GM18870 (cell line): ENCODE measurements around the gene RBM20.
"Not testable (repeated sequence)": the region's sequence is repeated elsewhere in the genome, so short reads cannot be mapped to it uniquely, and the experiment has no call there.

Experiments
- ATAC-seq: cut with Tn5 transposase; IDR thresholded peaks from one replicate; pipeline ENCODE4 v1.9.1; 2021; ENCODE audit warnings: moderate library complexity; ENCODE audit not compliant: unreplicated experiment

Gene RBM20

GRCh38 chr10:110647136-110647430 lies 2.9 kb downstream of the RBM20 start:
- no peak for ATAC-seq

DNA sequence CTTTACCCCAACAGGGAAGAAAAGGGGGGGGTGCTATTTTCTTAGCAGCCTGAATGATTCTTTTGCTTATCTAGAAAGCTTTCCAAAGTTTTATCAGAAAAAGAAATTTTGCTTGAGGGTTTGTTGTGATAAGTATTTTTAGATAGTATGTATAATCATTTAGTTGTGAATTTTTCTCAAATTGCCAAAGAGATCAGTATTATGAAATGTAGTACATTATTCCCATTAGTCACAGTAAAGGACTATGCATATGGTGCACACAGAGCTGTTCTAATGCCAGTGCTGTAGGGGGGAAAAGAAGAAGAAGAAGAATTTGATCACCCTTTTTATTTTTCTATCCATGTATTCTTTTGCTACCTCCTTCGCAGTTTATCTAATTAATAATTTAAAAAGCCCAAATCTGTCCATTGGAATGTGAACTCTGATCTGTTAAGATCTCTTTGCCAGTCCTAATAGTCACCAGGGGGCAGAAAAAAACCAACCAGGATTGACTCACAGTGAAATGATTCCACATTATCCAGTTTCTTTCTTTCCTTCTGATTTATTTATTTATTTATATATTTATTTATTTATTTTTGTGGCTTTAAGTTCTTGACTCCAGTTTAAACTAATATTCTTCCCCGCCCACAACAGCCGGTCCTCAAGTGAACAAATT lies 4.7 kb downstream of the RBM20 start:
- no peak for ATAC-seq

- no peak for ATAC-seq
These were observed 5.5 kb downstream of the RBM20 start for GRCh38 chr10:110649347-110650264.

DNA sequence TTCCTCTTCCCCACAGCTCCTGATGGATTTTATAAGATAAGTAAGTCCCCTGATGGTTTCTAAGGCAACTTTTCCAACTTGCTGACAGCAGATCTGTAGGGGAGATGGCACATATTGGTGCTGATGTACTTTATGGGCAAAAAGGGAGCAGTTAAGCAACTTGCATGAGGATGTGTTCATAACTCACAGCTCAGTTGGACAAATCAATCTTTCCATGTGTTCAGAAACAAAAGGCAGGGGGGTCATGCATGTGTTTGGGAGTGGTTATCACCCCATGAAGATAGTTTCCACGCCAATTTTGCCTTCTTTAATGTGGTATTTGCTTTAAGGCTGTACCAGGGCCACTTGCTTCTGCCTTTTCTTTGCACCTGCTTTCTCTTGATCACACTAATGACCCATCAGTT lies 6.1 kb downstream of the RBM20 start:
- ATAC-seq = no peak

DNA sequence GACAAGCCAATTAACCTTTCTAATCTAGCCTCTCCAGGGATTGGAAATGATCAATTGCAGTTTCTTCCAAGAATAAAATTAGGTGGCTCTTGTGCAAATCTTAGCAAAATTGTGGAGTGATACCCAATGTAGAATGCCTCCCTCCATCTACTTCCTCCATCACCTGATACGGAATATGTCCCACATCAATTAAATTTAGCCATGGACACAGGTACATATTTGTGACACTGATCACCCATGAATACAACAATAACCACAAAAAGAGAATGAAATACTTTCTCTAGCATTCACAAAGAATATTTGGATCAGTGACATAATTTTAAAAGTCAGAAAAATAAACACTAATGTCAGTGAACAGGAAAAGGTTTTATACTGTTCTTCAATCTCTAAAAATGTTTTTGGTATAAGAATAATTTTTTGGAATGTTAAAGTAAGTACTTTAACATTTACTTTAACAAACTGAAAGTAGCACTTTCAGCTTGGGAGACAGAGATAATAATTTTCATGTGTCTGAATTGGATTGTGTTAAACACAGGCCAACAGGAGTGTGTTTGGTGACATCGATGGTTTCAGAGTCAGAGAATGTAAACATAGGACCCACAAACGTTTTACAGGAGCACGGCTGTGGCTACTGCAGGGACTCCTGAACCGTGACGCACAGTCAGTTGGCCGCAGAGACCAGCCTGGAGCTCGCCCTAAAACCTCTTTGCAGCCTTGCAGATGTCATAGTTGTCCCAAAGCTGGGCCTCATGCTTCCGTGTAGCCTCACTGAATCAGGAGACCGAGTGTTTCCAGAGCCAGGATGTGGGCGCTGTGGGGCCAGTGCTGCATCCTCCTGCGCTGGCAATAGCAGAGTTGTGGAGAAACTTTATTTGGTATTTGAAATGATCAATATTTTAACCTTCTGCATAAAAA lies 7.2 kb downstream of the RBM20 start:
- peak; percentile 76 for ATAC-seq

DNA sequence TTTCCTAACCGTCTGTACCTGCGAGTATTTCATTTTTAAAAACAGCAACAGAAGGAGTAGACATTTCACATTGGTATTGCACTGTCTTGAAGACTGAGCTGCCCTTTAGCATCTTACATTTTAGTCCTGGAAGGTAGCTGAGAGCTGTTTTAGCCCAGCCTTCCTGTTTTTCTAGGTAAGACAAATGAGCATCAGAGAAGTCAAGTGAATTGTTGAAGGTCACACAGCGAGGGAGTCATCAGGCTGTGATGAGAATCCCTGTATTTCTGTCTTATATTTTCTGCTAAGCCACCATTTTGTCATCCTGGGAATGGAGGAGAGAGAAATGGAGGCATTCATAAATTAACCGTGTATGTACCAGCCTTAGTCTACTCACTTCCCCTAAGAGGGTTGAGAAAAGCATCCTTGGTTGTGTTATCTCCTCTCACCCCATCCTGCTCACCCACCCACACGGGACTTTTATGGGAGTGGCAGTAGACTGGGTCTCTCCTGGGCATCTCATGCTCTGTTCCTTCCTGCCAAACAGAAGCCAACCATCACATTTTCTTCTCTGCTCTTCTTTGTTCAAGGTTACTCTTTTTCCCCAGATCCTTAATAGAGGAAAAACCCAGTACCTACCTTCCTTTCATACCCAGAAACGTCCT lies 8.5 kb downstream of the RBM20 start:
- no peak for ATAC-seq

GRCh38 chr10:110655320-110655719 lies 11.2 kb downstream of the RBM20 start:
- ATAC-seq = no peak

- ATAC-seq = no peak
These were observed 12.5 kb downstream of the RBM20 start for GRCh38 chr10:110656612-110657011.

DNA sequence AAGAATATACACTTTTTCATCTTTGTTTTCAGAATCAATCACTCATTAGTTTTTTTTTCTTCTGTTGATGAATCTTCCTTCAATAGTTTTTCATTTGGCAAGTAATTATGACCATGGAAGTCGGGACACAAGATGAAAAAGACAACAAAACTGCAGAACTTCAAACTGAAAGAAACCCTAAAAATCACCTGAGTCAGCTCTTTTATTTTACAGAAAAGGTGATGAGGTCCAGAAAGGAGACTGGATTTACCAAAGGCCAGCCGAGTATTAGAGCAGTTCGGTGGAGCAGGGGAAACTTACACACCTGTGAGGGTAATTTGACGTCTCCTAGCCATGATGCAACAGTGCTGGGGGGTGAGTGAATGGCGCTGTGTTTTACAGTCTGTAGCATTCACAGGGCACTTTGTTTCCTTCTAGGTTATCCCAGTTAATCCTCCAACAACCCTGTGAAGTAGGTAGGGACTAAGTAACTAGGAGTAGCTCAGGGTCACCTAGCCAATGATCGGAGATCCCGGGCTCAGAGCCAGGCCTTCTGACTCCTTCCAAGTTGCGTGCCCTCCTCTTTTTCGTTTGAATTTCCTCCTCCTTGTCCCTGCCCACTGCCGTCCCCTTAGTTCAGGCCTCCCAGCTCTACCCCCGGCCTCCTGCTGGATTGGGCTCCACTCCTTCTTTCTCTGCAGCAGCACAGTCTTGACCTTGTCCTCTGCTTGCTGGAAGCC lies 14.0 kb downstream of the RBM20 start:
- no peak for ATAC-seq

DNA sequence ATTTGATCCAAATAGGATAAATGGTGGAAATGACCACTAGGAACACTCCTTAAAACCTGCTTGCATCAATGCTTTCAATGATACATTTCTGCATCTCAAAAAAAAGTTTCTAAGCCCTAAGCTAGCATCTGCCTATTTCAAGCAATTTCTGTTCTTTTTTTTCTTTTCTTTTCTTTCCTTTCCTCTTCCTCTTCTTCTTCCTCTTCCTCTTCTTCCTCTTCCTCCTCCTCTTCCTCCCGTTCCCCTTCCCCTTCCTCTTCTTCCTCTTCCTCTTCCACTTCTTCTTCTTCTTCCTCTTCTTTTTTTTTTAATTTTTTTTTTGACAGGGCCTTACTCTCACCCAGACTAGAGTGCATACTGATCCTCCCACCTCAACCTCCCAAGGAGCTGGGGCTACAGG lies 15.4 kb downstream of the RBM20 start:
- no peak for ATAC-seq

DNA sequence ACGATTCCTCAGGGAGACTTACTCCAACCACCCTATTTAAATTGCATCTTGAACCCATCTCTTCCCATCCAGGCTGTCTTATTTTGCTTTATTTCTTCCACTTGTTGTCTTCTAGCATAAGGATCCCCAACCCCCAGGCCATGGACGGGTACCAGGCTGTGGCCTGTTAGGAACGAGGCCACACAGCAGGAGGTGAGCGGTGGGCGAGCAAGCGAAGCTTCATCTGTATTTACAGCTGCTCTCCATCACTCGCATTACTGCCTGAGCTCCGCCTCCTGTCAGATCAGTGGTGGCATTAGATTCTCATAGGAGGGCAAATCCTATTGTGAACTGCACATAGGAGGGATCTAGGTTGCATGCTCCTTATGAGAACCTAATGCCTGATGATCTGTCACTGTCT lies 16.2 kb downstream of the RBM20 start:
- ATAC-seq = not testable (repeated sequence)

DNA sequence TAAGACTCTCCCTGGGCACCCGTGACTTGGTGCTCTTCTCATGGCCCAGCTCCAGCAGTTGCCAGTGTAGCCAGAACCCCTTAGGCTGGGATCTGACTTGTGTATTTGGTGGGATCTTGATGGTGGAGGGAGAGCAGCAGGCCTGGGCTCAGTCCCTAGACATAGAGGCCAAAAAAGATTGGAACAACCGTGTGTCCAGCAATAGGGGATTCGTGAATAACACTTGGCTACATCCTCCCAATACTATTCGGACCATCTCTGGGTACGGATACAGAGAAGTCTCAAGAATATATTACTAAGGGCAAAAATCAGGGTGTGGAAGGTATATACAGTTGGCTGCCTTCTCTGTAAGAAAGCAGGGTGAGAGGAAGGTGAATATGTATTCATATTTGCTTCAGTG lies 17.2 kb downstream of the RBM20 start:
- ATAC-seq = no peak

GRCh38 chr10:110664483-110665420 lies 20.6 kb downstream of the RBM20 start:
- ATAC-seq = no peak

GRCh38 chr10:110666259-110666658 lies 22.1 kb downstream of the RBM20 start:
- ATAC-seq = not testable (repeated sequence)

DNA sequence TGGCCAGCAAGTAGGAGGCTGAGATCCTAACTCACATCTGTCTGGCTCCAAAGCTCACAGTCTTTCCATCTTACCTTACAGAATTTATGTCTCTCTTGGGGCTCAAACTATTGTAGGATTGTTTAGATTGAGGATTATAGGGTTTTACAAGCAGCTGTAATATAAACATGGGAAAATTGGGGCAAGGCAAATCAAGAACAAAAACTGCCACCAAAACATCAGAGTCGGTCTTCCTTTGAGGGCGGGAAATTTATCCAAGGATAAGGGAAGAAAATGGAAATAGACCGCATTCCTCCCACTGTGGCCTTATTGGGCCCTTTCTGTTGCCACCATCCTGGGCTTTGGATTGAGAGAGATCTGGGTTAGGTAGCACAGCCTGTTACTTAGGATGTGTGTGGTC lies 22.5 kb downstream of the RBM20 start:
- no peak for ATAC-seq

DNA sequence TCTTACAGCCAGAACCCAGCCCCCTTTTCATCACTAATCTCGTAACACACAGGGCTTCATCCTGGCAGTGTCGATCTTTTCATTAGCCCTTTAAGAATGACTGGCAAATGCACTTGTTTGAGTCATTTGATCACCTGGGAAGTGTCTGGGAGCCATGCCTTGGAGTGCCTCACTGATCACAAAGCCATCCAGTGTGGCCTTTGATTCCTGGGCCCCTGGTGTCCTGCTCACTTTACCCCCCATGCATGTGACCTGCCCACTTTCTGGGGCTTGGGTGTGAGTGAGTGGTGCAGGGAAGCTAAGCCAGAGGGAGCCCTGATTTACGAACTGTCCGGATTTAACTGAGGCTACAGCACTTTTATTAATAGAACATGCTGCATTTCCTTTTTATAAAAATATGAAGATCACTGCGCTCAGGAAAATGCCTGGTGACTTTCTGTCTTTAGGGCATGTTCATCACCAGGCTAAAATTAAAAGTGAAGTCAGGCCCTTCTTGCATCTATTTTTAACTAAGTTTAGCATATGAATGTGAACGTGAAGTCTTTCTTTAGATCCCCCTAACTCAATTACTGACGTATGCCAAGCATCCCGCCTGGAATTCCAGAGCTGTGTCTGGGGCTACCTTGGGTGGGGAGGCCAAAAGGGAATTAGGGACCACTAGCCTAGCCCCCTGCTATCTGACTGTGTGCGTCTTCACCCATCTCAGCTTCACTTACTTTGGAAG lies 23.6 kb downstream of the RBM20 start:
- no peak for ATAC-seq

- no peak for ATAC-seq
These were observed 24.3 kb downstream of the RBM20 start for GRCh38 chr10:110668443-110668842.

DNA sequence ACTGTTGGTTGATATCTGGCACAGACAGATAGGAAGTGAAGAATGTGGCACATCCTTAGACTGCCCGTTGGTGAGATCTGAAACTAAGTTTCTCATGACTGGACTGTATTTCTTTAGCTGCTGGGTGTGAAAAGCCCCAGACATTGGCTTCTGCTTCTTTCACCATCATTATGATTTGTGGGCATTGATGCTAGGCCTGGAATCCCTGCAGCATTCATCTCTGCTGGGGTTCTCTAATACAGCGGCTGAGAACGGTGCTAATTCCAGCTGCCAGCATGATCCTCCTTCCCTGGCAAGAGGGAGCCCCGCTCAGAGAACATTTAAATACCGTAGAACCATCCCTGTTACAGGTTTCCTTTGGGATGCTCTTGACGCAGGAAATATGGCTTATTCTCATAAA lies 26.2 kb downstream of the RBM20 start:
- ATAC-seq = no peak
